ENCODE measurements around the gene HDAC8. TPM values are rescaled to one million over a fixed set of nuclear protein-coding genes. Genes with fewer than 3 reads are reported as not detected.

Gene HDAC8
- total and polyA plus RNA-seq, 9 of the 15 experiments (the other 6 are each of a cell fraction or from before 2014, with no cell fraction given), result 18.9 to 53.8 (median 28.7) TPM

- Histone ChIP-seq H3K27ac (ENCODE audit: extremely low read depth, low read depth, low read length) (no peak overlapping the region), H3K4me2 (ENCODE audit: insufficient read depth, low read length) (no peak overlapping the region), H3K79me2 (ENCODE audit: control insufficient read depth, insufficient read depth, low read length) (no peaks in the 10 kb centered on the region), H3K4me3 (no peak overlapping the region), H3K27me3 (ENCODE audit: control insufficient read depth in 2 of 2, insufficient read depth in 2 of 2, low read length in 2 of 2) (no peaks in the 10 kb centered on the region), H3K9me1 (ENCODE audit: control insufficient read depth, insufficient read depth, low read length) (peaks cover 2% of the 10 kb centered on the region), H3K9me3 (replicated peaks; ENCODE audit: control insufficient read depth, insufficient read depth, low read depth, low read length) (no peaks in the 10 kb centered on the region), H3K36me3 (ENCODE audit: control insufficient read depth, insufficient read depth, low read length) (no peaks in the 10 kb centered on the region), H2AFZ (ENCODE audit: low read depth, low read length) (no peak overlapping the region), H4K20me1 (replicated peaks; ENCODE audit: control insufficient read depth, insufficient read depth, low read length) (no peaks in the 10 kb centered on the region), H3K4me1 (replicated peaks in 1 of 2; ENCODE audit: control insufficient read depth in 2 of 2, insufficient read depth in 2 of 2, low read length in 2 of 2) (peaks cover 0 to 3% of the 10 kb centered on the region in 2 experiments; a peak in 2 of 5 replicates), H3K9ac (ENCODE audit: insufficient read depth in 1 of 2, low read depth in 2 of 2, low read length in 2 of 2) (no peak overlapping the region)
- in situ Hi-C loops (cut with MboI) (no loop called here), intact Hi-C loops (cut with micrococcal nuclease) (no loop called here)
- 100% methylated on average over 1 of the region's 1 CpG for whole genome bisulfite sequencing (ENCODE audit: insufficient coverage, low coverage, missing lambda C conversion rate)
- BruUV-seq (replicated peaks), result no TSS peak
- DNase-seq (ENCODE audit: extremely low read depth in 1 of 4, low spot score in 3 of 4) (no peak), ATAC-seq (no peak), FAIRE-seq (no peak)
- POLR2A ChIA-PET, result no interaction called here
- CTCF ChIA-PET (ENCODE audit: low intra/inter-chr PET ratio), result no interaction called here
- TF ChIP-seq HEY1 (CRISPR knock-in tag; IDR thresholded peaks at IDR 0.05; ENCODE audit: borderline replicate concordance) (no peak), ADNP (tag; IDR thresholded peaks at IDR 0.05) (no peak), ZNF436 (CRISPR knock-in tag; IDR thresholded peaks at IDR 0.05) (no peak), BCLAF1 (IDR thresholded peaks at IDR 0.05; ENCODE audit: borderline replicate concordance in 1 of 2, control insufficient read depth in 1 of 2, low read depth in 2 of 2, low read length in 1 of 2) (no peak), CHCHD3 (CRISPR knock-in tag; IDR thresholded peaks at IDR 0.05) (no peak), ZNF79 (CRISPR knock-in tag; IDR thresholded peaks at IDR 0.05; ENCODE audit: low read depth) (no peak), ZBTB34 (CRISPR knock-in tag; IDR thresholded peaks at IDR 0.05) (no peak), SRF (CRISPR knock-in tag; IDR thresholded peaks at IDR 0.05) (no peak), RAD21 (CRISPR knock-in tag; conservative IDR thresholded peaks at IDR 0.05 in 1 of 2, IDR thresholded peaks at IDR 0.05 in 1 of 2) (no peak), MLLT1 (IDR thresholded peaks at IDR 0.05) (no peak), RBFOX2 (IDR thresholded peaks at IDR 0.05; ENCODE audit: low read depth, low read length) (no peak), ZNF23 (CRISPR knock-in tag; IDR thresholded peaks at IDR 0.05) (no peak), HDAC8 (tag; IDR thresholded peaks at IDR 0.05) (no peak), PCBP1 (IDR thresholded peaks at IDR 0.05; ENCODE audit: low read depth, low read length, poor library complexity, severe bottlenecking) (no peak)
Measured at GRCh38 chrX:72373136-72373535, 199.5 kb downstream of the HDAC8 start.
